ENCODE measurements around the gene TASP1. TPM values are rescaled to one million over a fixed set of nuclear protein-coding genes. Genes with fewer than 3 reads are reported as not detected.

Gene TASP1
- total and polyA plus RNA-seq, 2 donors (not counting 3 experiments of a cell fraction or from before 2014, with no cell fraction given) = 3.5 to 8.9 TPM

DNA sequence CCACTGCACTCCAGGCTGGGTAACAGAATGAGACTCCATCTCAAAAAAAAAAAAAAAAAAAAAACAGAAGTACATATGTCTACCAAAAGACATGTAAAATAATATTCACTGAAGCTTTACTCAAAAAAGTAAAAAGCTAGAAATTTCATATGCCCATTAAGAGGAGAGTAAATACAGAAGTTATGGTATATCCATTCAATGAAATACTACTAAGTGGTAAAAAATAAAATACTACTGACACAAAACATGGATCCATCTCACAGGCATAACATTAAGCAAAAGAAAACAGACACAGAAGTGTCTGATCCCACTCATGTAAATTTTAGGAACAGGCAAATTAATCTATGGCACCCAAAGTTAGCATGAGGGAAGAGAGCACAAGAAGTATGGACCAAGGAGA lies 52.6 kb downstream of the TASP1 start:
- no peak overlapping the region for H3K27ac ChIP-seq (ENCODE audit: insufficient read depth, low read depth, low read length)
- H3K9me1 ChIP-seq (replicated peaks; ENCODE audit: control insufficient read depth, extremely low read depth, insufficient read depth, low read length) = no peaks in the 10 kb centered on the region
- no peaks in the 10 kb centered on the region for H3K4me1 ChIP-seq (ENCODE audit: control insufficient read depth, extremely low read depth, insufficient read depth, low read length)
- no peaks in the 10 kb centered on the region for H4K20me1 ChIP-seq (replicated peaks; ENCODE audit: control insufficient read depth, extremely low read depth, insufficient read depth, low read length)
- DNase-seq (ENCODE audit: low read depth, low spot score) = no peak
- BruUV-seq (replicated peaks) = no TSS peak
- dilution Hi-C loops (cut with MboI; ENCODE audit: extremely low pct_ligation_motif_present, low sequenced_read_pairs) = no loop called here
- H3K4me3 ChIP-seq (replicated peaks in 1 of 3; ENCODE audit: insufficient read depth in 1 of 3, low read depth in 1 of 3, low read length in 3 of 3) = no peak overlapping the region
- H3K4me2 ChIP-seq (ENCODE audit: insufficient read depth, low read length) = no peak overlapping the region
- no peaks in the 10 kb centered on the region for H3K27me3 ChIP-seq (ENCODE audit: control insufficient read depth in 2 of 2, insufficient read depth in 2 of 2, low read length in 2 of 2)
- no peak for FAIRE-seq
- no peaks in the 10 kb centered on the region for H3K79me2 ChIP-seq (ENCODE audit: control insufficient read depth, insufficient read depth, low read length)
- intact Hi-C loops (cut with micrococcal nuclease) = no loop called here
- POLR2A ChIA-PET = no interaction called here
- H2AFZ ChIP-seq (ENCODE audit: low read depth, low read length) = no peak overlapping the region
- H3K9me3 ChIP-seq (replicated peaks; ENCODE audit: control insufficient read depth, insufficient read depth, low read length) = no peaks in the 10 kb centered on the region
- CTCF ChIA-PET = no interaction called here
- TF ChIP-seq EZH2 (IDR thresholded peaks at IDR 0.05; ENCODE audit: borderline replicate concordance, low read depth, low read length, severe bottlenecking) (no peak), POLR2AphosphoS5 (IDR thresholded peaks at IDR 0.05; ENCODE audit: insufficient read depth, low read depth, low read length) (no peak), FOS (IDR thresholded peaks at IDR 0.05; ENCODE audit: borderline replicate concordance, insufficient read depth, low read length) (no peak), MYC (IDR thresholded peaks at IDR 0.05; ENCODE audit: low read depth, low read length) (no peak), POLR2A (IDR thresholded peaks at IDR 0.05; ENCODE audit: low read depth, low read length) (no peak), JUN (IDR thresholded peaks at IDR 0.05; ENCODE audit: borderline replicate concordance, insufficient read depth, insufficient read length, low read depth) (no peak), GATA2 (IDR thresholded peaks at IDR 0.05; ENCODE audit: insufficient read depth, insufficient read length, low read depth, low read length) (no peak)
- TF ChIP-seq, protein P1, sequence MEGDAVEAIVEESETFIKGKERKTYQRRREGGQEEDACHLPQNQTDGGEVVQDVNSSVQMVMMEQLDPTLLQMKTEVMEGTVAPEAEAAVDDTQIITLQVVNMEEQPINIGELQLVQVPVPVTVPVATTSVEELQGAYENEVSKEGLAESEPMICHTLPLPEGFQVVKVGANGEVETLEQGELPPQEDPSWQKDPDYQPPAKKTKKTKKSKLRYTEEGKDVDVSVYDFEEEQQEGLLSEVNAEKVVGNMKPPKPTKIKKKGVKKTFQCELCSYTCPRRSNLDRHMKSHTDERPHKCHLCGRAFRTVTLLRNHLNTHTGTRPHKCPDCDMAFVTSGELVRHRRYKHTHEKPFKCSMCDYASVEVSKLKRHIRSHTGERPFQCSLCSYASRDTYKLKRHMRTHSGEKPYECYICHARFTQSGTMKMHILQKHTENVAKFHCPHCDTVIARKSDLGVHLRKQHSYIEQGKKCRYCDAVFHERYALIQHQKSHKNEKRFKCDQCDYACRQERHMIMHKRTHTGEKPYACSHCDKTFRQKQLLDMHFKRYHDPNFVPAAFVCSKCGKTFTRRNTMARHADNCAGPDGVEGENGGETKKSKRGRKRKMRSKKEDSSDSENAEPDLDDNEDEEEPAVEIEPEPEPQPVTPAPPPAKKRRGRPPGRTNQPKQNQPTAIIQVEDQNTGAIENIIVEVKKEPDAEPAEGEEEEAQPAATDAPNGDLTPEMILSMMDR (IDR thresholded peaks at IDR 0.05; ENCODE audit: extremely low read depth in 1 of 2, insufficient read depth in 1 of 2, low read depth in 1 of 2, low read length in 2 of 2) = no peak
- TF ChIP-seq, protein P2, sequence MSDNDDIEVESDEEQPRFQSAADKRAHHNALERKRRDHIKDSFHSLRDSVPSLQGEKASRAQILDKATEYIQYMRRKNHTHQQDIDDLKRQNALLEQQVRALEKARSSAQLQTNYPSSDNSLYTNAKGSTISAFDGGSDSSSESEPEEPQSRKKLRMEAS (IDR thresholded peaks at IDR 0.05; ENCODE audit: insufficient read depth, insufficient read length) = no peak
- no peaks in the 10 kb centered on the region for H3K36me3 ChIP-seq (ENCODE audit: control insufficient read depth in 2 of 2, extremely low read depth in 1 of 2, insufficient read depth in 2 of 2, low read length in 2 of 2)
- no peak overlapping the region for H3K9ac ChIP-seq (replicated peaks; ENCODE audit: extremely low read depth, insufficient read depth, low read length)

All from endothelial cell of umbilical vein (primary cell).